Choroid plexus epithelial cell (primary cell): ENCODE measurements around the gene BCR.

Experiments
- DNase-seq: peaks from one replicate; pipeline ENCODE4 v3.0.0-alpha.2; 2010; ENCODE audit warnings: low read depth
- H3K4me3 ChIP-seq: 2 replicates; pipeline ENCODE4 v1.5.1; 2011; ENCODE audit warnings: low read depth, mild to moderate bottlenecking, control low read depth, low read length, moderate library complexity
- TF ChIP-seq, protein P1 (sequence below): conservative IDR thresholded peaks from 2 replicates; pipeline ENCODE4 v1.5.1; 2011; ENCODE audit warnings: low read depth, mild to moderate bottlenecking, control low read depth, inconsistent platforms, low read length, moderate library complexity

The BCR gene

GRCh38 chr22:23245799-23246136 is 65.5 kb downstream of the BCR start:
- DNase-seq: peak; percentile 49
- TF ChIP-seq, protein P1, sequence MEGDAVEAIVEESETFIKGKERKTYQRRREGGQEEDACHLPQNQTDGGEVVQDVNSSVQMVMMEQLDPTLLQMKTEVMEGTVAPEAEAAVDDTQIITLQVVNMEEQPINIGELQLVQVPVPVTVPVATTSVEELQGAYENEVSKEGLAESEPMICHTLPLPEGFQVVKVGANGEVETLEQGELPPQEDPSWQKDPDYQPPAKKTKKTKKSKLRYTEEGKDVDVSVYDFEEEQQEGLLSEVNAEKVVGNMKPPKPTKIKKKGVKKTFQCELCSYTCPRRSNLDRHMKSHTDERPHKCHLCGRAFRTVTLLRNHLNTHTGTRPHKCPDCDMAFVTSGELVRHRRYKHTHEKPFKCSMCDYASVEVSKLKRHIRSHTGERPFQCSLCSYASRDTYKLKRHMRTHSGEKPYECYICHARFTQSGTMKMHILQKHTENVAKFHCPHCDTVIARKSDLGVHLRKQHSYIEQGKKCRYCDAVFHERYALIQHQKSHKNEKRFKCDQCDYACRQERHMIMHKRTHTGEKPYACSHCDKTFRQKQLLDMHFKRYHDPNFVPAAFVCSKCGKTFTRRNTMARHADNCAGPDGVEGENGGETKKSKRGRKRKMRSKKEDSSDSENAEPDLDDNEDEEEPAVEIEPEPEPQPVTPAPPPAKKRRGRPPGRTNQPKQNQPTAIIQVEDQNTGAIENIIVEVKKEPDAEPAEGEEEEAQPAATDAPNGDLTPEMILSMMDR: no peak
- no peak overlapping the region for H3K4me3 ChIP-seq

DNA sequence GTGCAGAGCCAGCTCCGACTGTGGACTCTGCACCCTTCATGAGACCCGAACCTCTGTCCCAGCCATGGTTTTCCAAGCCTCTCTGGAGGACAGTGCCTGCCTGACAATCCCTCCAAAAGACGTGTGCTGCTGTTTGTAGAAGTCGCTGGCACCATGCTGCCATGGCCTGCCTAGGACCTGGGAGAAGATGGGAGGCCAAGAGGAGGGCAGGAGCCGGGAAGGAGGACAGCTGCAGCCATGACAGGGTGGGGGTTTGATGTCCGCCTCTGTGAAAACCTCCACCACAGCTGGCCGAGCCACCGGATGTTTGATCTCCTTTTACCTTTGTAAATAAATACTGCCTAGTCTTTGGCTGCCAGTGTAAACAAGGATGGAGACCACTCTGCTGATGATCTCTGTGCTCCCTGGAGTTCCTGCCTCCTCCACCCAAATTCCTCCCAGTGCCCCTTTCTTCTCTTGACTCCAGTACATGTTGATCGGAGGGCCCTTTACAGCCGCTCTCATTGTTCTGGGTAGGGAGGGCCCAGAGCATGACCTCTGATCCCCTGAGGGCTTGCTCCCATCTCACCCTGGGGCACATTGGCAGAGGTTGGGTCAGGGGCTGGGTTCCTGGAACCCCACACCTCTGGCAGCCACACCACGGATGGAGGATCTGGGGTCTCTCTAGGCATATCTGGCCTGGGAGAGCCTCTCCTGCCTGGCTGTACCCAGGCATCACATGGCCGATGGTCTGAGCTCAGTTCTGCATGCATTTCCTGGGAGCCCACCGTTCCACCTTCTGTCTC is 66.9 kb downstream of the BCR start:
- H3K4me3 ChIP-seq: no peak overlapping the region
- DNase-seq: no peak
- TF ChIP-seq, protein P1: no peak

- H3K4me3 ChIP-seq: no peak overlapping the region
- peak; percentile 78 for DNase-seq
- TF ChIP-seq, protein P1: no peak
Measured at GRCh38 chr22:23248583-23248982, 68.3 kb downstream of the BCR start.

- no peak for DNase-seq
- H3K4me3 ChIP-seq: no peak overlapping the region
- TF ChIP-seq, protein P1: no peak
Measured at GRCh38 chr22:23250056-23250784, 69.9 kb downstream of the BCR start.

DNA sequence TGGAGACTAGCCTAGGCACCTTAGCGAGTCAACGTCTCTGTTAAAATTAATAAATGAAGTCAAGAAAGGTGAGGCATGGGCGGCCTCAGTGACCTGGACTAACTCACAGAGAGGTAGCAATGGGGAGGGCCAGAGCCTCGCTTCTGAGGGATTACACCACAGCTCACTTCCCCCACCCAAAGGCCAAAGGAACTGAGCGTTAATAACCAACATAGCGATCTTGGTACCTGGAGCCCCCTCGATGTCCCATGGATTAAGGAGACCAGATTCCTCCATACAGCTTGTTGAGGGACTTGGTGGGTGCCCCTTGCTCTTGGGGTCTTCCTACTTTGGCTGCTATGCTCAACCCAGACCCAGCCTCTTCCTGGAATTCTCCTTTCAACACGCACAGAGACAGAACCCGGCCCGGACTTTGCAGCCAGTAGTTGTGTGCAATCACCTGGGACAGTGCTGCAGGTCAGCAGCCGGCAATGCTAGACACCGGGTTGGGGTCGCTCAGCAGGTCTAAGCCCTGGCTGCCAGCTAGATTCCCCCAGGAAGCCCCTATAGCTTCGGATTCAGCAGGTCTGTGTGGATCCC is 70.6 kb downstream of the BCR start:
- no peak overlapping the region for H3K4me3 ChIP-seq
- TF ChIP-seq, protein P1: no peak
- no peak for DNase-seq

GRCh38 chr22:23251445-23252093 is 71.3 kb downstream of the BCR start:
- TF ChIP-seq, protein P1: no peak
- no peak overlapping the region for H3K4me3 ChIP-seq
- no peak for DNase-seq
